Measurements from ENCODE around the gene CCDC144A.

DNA sequence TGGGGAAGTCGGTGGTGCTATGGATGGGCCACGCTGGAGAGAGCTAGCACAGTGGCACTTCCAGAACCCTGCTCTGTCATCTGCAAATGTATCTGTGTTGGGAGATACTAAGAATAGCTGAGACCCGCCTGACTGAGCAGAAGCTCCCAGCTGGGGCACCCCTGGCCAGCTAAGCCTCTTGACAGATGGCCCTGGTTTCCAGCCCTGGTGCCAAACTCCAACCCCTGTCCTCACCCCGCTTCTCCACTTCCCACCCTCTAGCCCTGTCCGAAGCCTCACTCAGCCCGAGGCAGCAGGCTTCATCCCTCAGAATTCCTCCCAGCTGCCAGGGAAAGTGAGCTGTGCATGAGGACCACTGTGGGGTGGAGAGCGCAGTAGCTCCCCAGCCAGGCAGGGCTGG, 124.4 kb downstream of the CCDC144A start:
- TF ChIP-seq, protein P1, sequence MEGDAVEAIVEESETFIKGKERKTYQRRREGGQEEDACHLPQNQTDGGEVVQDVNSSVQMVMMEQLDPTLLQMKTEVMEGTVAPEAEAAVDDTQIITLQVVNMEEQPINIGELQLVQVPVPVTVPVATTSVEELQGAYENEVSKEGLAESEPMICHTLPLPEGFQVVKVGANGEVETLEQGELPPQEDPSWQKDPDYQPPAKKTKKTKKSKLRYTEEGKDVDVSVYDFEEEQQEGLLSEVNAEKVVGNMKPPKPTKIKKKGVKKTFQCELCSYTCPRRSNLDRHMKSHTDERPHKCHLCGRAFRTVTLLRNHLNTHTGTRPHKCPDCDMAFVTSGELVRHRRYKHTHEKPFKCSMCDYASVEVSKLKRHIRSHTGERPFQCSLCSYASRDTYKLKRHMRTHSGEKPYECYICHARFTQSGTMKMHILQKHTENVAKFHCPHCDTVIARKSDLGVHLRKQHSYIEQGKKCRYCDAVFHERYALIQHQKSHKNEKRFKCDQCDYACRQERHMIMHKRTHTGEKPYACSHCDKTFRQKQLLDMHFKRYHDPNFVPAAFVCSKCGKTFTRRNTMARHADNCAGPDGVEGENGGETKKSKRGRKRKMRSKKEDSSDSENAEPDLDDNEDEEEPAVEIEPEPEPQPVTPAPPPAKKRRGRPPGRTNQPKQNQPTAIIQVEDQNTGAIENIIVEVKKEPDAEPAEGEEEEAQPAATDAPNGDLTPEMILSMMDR (IDR thresholded peaks at IDR 0.05): no peak
- TF ChIP-seq POLR2A (IDR thresholded peaks at IDR 0.05) (no peak), POLR2AphosphoS5 (IDR thresholded peaks at IDR 0.05; ENCODE audit: insufficient read depth in 1 of 2, low read depth in 1 of 2) (no peak)
